Measurements from ENCODE around the gene FBXL19. TPM values are rescaled to one million over a fixed set of nuclear protein-coding genes. Genes with fewer than 3 reads are reported as not detected.

FBXL19 gene
- total and polyA plus RNA-seq, 2 of the 13 experiments (the other 11 are each of a cell fraction or from before 2014, with no cell fraction given): 6.0 to 13.7 TPM

GRCh38 chr16:30961384-30961783 is 38.0 kb downstream of the FBXL19 start:
- in situ Hi-C loops (cut with HindIII; ENCODE audit: extremely low pct_ligation_motif_present, low pct_unique_long_range_greater_than_20kb): no loop called here
- POLR2A ChIA-PET: no interaction called here
- H3K4me1 ChIP-seq (ENCODE audit: insufficient read depth, low read length): peaks cover 19% of the 10 kb centered on the region
- H3K79me2 ChIP-seq (ENCODE audit: insufficient read depth, low read length): peaks cover 15% of the 10 kb centered on the region
- no peak for ATAC-seq
- 97% methylated on average over 11 of the region's 11 CpGs for WGBS (ENCODE audit: low lambda C conversion rate)
- H3K4me2 ChIP-seq (ENCODE audit: low read depth, low read length): no peak overlapping the region
- no peaks in the 10 kb centered on the region; a peak in 1 of 5 replicates for H3K27me3 ChIP-seq (ENCODE audit: control insufficient read depth in 1 of 2, insufficient read depth in 2 of 2, low read length in 2 of 2)
- no peak overlapping the region for H3K27ac ChIP-seq (ENCODE audit: extremely low read length, insufficient read depth, low read length)
- intact Hi-C loops (cut with micrococcal nuclease; ENCODE audit: unreplicated experiment): no loop called here
- H3K4me3 ChIP-seq (replicated peaks in 1 of 3; ENCODE audit: insufficient read depth in 1 of 3, low read depth in 2 of 3, low read length in 3 of 3): no peak overlapping the region
- peaks cover 45 to 72% of the 10 kb centered on the region in 2 experiments for H3K36me3 ChIP-seq (replicated peaks in 1 of 2; ENCODE audit: control insufficient read depth in 1 of 2, insufficient read depth in 2 of 2, low read length in 2 of 2)
- CTCF ChIA-PET (ENCODE audit: low intra/inter-chr PET ratio, low total read pairs): no interaction called here
- H3K9ac ChIP-seq (ENCODE audit: insufficient read depth, low read depth, low read length): no peak overlapping the region
- DNase-seq (ENCODE audit: low spot score): no peak
- H3K9me3 ChIP-seq (ENCODE audit: low read length): no peaks in the 10 kb centered on the region
- H2AFZ ChIP-seq (ENCODE audit: low read length): no peak overlapping the region
- FAIRE-seq: no peak
- peaks cover 5% of the 10 kb centered on the region; the same call in 1 of the 2 replicates for H4K20me1 ChIP-seq (ENCODE audit: insufficient read depth, low read length)
- no TSS peak for BruUV-seq (replicated peaks)
- TF ChIP-seq ZNF562 (CRISPR knock-in tag; IDR thresholded peaks at IDR 0.05; ENCODE audit: borderline replicate concordance): no peak
- TF ChIP-seq KDM2A (CRISPR knock-in tag; IDR thresholded peaks at IDR 0.05; ENCODE audit: borderline replicate concordance, low read depth): no peak
- no peak for TF ChIP-seq FLYWCH1 (CRISPR knock-in tag; IDR thresholded peaks at IDR 0.05)
- TF ChIP-seq ZNF616 (CRISPR knock-in tag; IDR thresholded peaks at IDR 0.05; ENCODE audit: low read depth): no peak
- no peak for TF ChIP-seq POGZ (CRISPR knock-in tag; IDR thresholded peaks at IDR 0.05)
- TF ChIP-seq ZNF367 (CRISPR knock-in tag; IDR thresholded peaks at IDR 0.05; ENCODE audit: borderline replicate concordance): no peak
- TF ChIP-seq ZNF20 (CRISPR knock-in tag; IDR thresholded peaks at IDR 0.05): no peak
- TF ChIP-seq ETV5 (CRISPR knock-in tag; IDR thresholded peaks at IDR 0.05; ENCODE audit: borderline replicate concordance): no peak
- TF ChIP-seq, protein P1, sequence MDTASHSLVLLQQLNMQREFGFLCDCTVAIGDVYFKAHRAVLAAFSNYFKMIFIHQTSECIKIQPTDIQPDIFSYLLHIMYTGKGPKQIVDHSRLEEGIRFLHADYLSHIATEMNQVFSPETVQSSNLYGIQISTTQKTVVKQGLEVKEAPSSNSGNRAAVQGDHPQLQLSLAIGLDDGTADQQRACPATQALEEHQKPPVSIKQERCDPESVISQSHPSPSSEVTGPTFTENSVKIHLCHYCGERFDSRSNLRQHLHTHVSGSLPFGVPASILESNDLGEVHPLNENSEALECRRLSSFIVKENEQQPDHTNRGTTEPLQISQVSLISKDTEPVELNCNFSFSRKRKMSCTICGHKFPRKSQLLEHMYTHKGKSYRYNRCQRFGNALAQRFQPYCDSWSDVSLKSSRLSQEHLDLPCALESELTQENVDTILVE (CRISPR knock-in tag; IDR thresholded peaks at IDR 0.05): no peak
- no peak for TF ChIP-seq ZNF451 (CRISPR knock-in tag; IDR thresholded peaks at IDR 0.05)
- no peak for TF ChIP-seq ZFX (CRISPR knock-in tag; IDR thresholded peaks at IDR 0.05; ENCODE audit: low read depth)
- TF ChIP-seq MTA3 (CRISPR knock-in tag; IDR thresholded peaks at IDR 0.05): no peak
- TF ChIP-seq ZNF891 (CRISPR knock-in tag; IDR thresholded peaks at IDR 0.05): 0 out of 2 replicates have a peak, but pooled peaks have one; percentile 25
- TF ChIP-seq, protein P2, sequence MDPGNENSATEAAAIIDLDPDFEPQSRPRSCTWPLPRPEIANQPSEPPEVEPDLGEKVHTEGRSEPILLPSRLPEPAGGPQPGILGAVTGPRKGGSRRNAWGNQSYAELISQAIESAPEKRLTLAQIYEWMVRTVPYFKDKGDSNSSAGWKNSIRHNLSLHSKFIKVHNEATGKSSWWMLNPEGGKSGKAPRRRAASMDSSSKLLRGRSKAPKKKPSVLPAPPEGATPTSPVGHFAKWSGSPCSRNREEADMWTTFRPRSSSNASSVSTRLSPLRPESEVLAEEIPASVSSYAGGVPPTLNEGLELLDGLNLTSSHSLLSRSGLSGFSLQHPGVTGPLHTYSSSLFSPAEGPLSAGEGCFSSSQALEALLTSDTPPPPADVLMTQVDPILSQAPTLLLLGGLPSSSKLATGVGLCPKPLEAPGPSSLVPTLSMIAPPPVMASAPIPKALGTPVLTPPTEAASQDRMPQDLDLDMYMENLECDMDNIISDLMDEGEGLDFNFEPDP (CRISPR knock-in tag; conservative IDR thresholded peaks at IDR 0.05): 0 out of 2 replicates have a peak, but pooled peaks have one; percentile 76
- TF ChIP-seq ARID4A (CRISPR knock-in tag; IDR thresholded peaks at IDR 0.05; ENCODE audit: borderline replicate concordance): 0 out of 2 replicates have a peak, but pooled peaks have one; percentile 17
- no peak for TF ChIP-seq POLR2AphosphoS2 (IDR thresholded peaks at IDR 0.05; ENCODE audit: low read depth, low read length)
- TF ChIP-seq SIX1 (CRISPR knock-in tag; IDR thresholded peaks at IDR 0.05; ENCODE audit: borderline replicate concordance): no peak

Data from HepG2 (cell line).